ENCODE measurements around the gene NELL2. TPM values are rescaled to one million over a fixed set of nuclear protein-coding genes. Genes with fewer than 3 reads are reported as not detected.

The NELL2 gene
- total and polyA plus RNA-seq, 10 of the 15 experiments (the other 5 are each of a cell fraction or from before 2014, with no cell fraction given) = 0.27 to 2.3 (median 0.76) TPM

DNA sequence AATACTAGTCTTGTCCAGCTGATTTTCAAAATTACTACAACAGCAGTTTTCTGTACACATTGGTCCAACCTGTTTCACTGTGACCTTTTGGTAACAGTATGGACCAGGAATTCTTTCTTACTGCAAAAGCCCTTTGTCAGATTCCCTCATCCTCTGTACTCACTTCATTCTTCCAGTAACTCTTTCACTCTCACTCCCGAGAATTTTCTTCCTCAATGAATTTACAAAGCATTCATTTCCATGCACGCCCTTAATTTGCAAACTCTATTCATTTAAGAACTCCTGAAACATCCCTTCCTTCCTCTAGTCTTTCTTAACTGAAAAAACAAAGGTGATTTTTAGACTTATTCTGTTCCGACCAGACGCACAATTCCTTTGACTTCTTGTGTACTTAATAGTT, 238.2 kb downstream of the NELL2 start:
- H2AFZ ChIP-seq (ENCODE audit: control insufficient read depth, low read depth, low read length) = no peak overlapping the region
- no TSS peak for BruUV-seq (replicated peaks)
- H3K9me3 ChIP-seq (replicated peaks; ENCODE audit: control insufficient read depth, insufficient read depth, low read length) = no peaks in the 10 kb centered on the region
- no peak overlapping the region for H3K4me2 ChIP-seq (ENCODE audit: control insufficient read depth, insufficient read depth)
- H4K20me1 ChIP-seq (ENCODE audit: control insufficient read depth, insufficient read depth) = no peaks in the 10 kb centered on the region
- POLR2A ChIA-PET = no interaction called here
- no peaks in the 10 kb centered on the region for H3K79me2 ChIP-seq (ENCODE audit: control insufficient read depth, insufficient read depth, low read length)
- SMC1A ChIA-PET (ENCODE audit: uncharacterized antibody, unreplicated experiment) = no interaction called here
- H3K4me3 ChIP-seq = no peak overlapping the region
- DNase-seq (ENCODE audit: low read depth, low spot score) = no peak
- FAIRE-seq = no peak
- H3K9ac ChIP-seq (ENCODE audit: control insufficient read depth, insufficient read depth, low read length) = no peak overlapping the region
- no peak for TF ChIP-seq CHD2 (IDR thresholded peaks at IDR 0.05; ENCODE audit: borderline replicate concordance, low read depth, low read length)
- no peak for TF ChIP-seq USF1 (IDR thresholded peaks at IDR 0.05; ENCODE audit: borderline replicate concordance, extremely low read length, insufficient read depth, low read depth, low read length)
- no peak for TF ChIP-seq CREB1 (IDR thresholded peaks at IDR 0.05; ENCODE audit: low read depth)
- no peak for TF ChIP-seq TCF3 (IDR thresholded peaks at IDR 0.05; ENCODE audit: borderline replicate concordance, insufficient read depth, low read depth, low read length)
- no peak for TF ChIP-seq ZZZ3 (IDR thresholded peaks at IDR 0.05; ENCODE audit: control insufficient read depth, insufficient read length, low read depth)
- no peak for TF ChIP-seq CBFB (IDR thresholded peaks at IDR 0.05; ENCODE audit: low read depth)
- TF ChIP-seq PKNOX1 (IDR thresholded peaks at IDR 0.05) = no peak
- TF ChIP-seq RB1 (IDR thresholded peaks at IDR 0.05; ENCODE audit: borderline replicate concordance) = no peak
- TF ChIP-seq, protein P1, sequence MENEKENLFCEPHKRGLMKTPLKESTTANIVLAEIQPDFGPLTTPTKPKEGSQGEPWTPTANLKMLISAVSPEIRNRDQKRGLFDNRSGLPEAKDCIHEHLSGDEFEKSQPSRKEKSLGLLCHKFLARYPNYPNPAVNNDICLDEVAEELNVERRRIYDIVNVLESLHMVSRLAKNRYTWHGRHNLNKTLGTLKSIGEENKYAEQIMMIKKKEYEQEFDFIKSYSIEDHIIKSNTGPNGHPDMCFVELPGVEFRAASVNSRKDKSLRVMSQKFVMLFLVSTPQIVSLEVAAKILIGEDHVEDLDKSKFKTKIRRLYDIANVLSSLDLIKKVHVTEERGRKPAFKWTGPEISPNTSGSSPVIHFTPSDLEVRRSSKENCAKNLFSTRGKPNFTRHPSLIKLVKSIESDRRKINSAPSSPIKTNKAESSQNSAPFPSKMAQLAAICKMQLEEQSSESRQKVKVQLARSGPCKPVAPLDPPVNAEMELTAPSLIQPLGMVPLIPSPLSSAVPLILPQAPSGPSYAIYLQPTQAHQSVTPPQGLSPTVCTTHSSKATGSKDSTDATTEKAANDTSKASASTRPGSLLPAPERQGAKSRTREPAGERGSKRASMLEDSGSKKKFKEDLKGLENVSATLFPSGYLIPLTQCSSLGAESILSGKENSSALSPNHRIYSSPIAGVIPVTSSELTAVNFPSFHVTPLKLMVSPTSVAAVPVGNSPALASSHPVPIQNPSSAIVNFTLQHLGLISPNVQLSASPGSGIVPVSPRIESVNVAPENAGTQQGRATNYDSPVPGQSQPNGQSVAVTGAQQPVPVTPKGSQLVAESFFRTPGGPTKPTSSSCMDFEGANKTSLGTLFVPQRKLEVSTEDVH (IDR thresholded peaks at IDR 0.05; ENCODE audit: low read depth, partially characterized antibody) = no peak
- TF ChIP-seq ZNF24 (IDR thresholded peaks at IDR 0.05) = no peak
- no peak for TF ChIP-seq SKIL (IDR thresholded peaks at IDR 0.05; ENCODE audit: low read depth, poor library complexity, severe bottlenecking)
- TF ChIP-seq WRNIP1 (IDR thresholded peaks at IDR 0.05; ENCODE audit: borderline replicate concordance, low read depth, low read length) = no peak
- no peak for TF ChIP-seq NR2F1 (conservative IDR thresholded peaks at IDR 0.05)
- no peak for TF ChIP-seq POU2F2 (IDR thresholded peaks at IDR 0.05; ENCODE audit: borderline replicate concordance, low read depth, low read length)
- no peak for TF ChIP-seq ESRRA (IDR thresholded peaks at IDR 0.05; ENCODE audit: low read length)
- TF ChIP-seq SMARCA5 (IDR thresholded peaks at IDR 0.05) = no peak
- no peak for TF ChIP-seq HCFC1 (IDR thresholded peaks at IDR 0.05; ENCODE audit: low read length)
- WGBS (ENCODE audit: insufficient coverage, insufficient replicate concordance, low lambda C conversion rate, missing lambda C conversion rate) = 34% methylated on average over 4 of the region's 4 CpGs
- RAD21 ChIA-PET (ENCODE audit: unreplicated experiment) = no interaction called here
- no peaks in the 10 kb centered on the region for H3K27me3 ChIP-seq (replicated peaks in 1 of 2; ENCODE audit: control insufficient read depth in 2 of 2, insufficient read depth in 2 of 2, low read length in 1 of 2)
- no peak overlapping the region for H3K27ac ChIP-seq (ENCODE audit: control insufficient read depth, insufficient read depth)
- CTCF ChIA-PET = no interaction called here
- intact Hi-C loops (cut with micrococcal nuclease; ENCODE audit: unreplicated experiment) = no loop called here
- ATAC-seq = no peak
- in situ Hi-C loops (cut with MboI) = no loop called here
- H3K4me1 ChIP-seq (ENCODE audit: control insufficient read depth, insufficient read depth, low read length) = no peaks in the 10 kb centered on the region
- no peaks in the 10 kb centered on the region for H3K36me3 ChIP-seq (ENCODE audit: control insufficient read depth in 2 of 2, insufficient read depth in 2 of 2, low read length in 1 of 2)
